ENCODE data around the gene MYLK. TPM values are rescaled to one million over a fixed set of nuclear protein-coding genes. Genes with fewer than 3 reads are reported as not detected.

The MYLK gene
- total RNA-seq, 2 donors from 2014 or later = 30.5 to 85.1 TPM

GRCh38 chr3:123700791-123701722 lies 183.1 kb downstream of the MYLK start:
- no peak for DNase-seq (ENCODE audit: low spot score)
- Histone ChIP-seq H3K4me1 (peaks cover 0 to 25% of the 10 kb centered on the region in 2 donors), H3K36me3 (no peaks in the 10 kb centered on the region), H3K27ac (peak overlapping the region; percentile 31 to 51), H3K9me3 (no peaks in the 10 kb centered on the region), H3K4me3 (peak overlapping the region; percentile 28 to 40), H3K27me3 (no peaks in the 10 kb centered on the region)
- TF ChIP-seq CTCF (IDR thresholded peaks at IDR 0.05) = no peak

- no peak for TF ChIP-seq CTCF (IDR thresholded peaks at IDR 0.05)
- Histone ChIP-seq H3K27ac (peak overlapping the region; percentile 42 to 51), H3K36me3 (no peaks in the 10 kb centered on the region), H3K4me1 (peaks cover 0 to 48% of the 10 kb centered on the region in 2 donors), H3K27me3 (no peaks in the 10 kb centered on the region), H3K9me3 (no peaks in the 10 kb centered on the region), H3K4me3 (peak overlapping the region; percentile 28 to 40)
- DNase-seq (ENCODE audit: low spot score) = no peak
Measured at GRCh38 chr3:123698813-123699212, 185.3 kb downstream of the MYLK start.

- no peaks in the 10 kb centered on the region for H3K9me3 ChIP-seq
- H3K4me3 ChIP-seq = peak overlapping the region in 1 of 2 donors; percentile 1
- no peaks in the 10 kb centered on the region for H3K27me3 ChIP-seq
- TF ChIP-seq CTCF (IDR thresholded peaks at IDR 0.05) = no peak
- H3K27ac ChIP-seq = peak overlapping the region in 1 of 2 donors; percentile 29
- peaks cover 0 to 59% of the 10 kb centered on the region in 2 donors for H3K4me1 ChIP-seq
- DNase-seq (ENCODE audit: low spot score) = no peak
- no peaks in the 10 kb centered on the region for H3K36me3 ChIP-seq
Measured at GRCh38 chr3:123696808-123697207, 187.3 kb downstream of the MYLK start.

GRCh38 chr3:123695731-123696640 lies 188.1 kb downstream of the MYLK start:
- peaks cover 0 to 52% of the 10 kb centered on the region in 2 donors for H3K4me1 ChIP-seq
- H3K9me3 ChIP-seq = no peaks in the 10 kb centered on the region
- TF ChIP-seq CTCF (IDR thresholded peaks at IDR 0.05) = no peak
- H3K36me3 ChIP-seq = no peaks in the 10 kb centered on the region
- no peak overlapping the region for H3K4me3 ChIP-seq
- peak overlapping the region in 1 of 2 donors; percentile 38 for H3K27ac ChIP-seq
- no peaks in the 10 kb centered on the region for H3K27me3 ChIP-seq
- no peak for DNase-seq (ENCODE audit: low spot score)

GRCh38 chr3:123695152-123695551 lies 189.0 kb downstream of the MYLK start:
- no peaks in the 10 kb centered on the region for H3K36me3 ChIP-seq
- no peak overlapping the region for H3K4me3 ChIP-seq
- peak overlapping the region; percentile 38 to 42 for H3K27ac ChIP-seq
- TF ChIP-seq CTCF (IDR thresholded peaks at IDR 0.05) = no peak
- DNase-seq (ENCODE audit: low spot score) = no peak
- H3K4me1 ChIP-seq = peaks cover 0 to 52% of the 10 kb centered on the region in 2 donors
- H3K27me3 ChIP-seq = no peaks in the 10 kb centered on the region
- no peaks in the 10 kb centered on the region for H3K9me3 ChIP-seq
